GM12873 (cell line): ENCODE results near the gene CC2D1A.

Source experiments
- TF ChIP-seq, protein P1 (sequence below): IDR thresholded peaks from 2 replicates; pipeline ENCODE4 v1.5.1; 2012; ENCODE audit warnings: low read depth, mild to moderate bottlenecking, moderate library complexity, low read length, control low read depth; ENCODE audit not compliant: insufficient read depth; ENCODE audit errors: missing control alignments

Gene CC2D1A

DNA sequence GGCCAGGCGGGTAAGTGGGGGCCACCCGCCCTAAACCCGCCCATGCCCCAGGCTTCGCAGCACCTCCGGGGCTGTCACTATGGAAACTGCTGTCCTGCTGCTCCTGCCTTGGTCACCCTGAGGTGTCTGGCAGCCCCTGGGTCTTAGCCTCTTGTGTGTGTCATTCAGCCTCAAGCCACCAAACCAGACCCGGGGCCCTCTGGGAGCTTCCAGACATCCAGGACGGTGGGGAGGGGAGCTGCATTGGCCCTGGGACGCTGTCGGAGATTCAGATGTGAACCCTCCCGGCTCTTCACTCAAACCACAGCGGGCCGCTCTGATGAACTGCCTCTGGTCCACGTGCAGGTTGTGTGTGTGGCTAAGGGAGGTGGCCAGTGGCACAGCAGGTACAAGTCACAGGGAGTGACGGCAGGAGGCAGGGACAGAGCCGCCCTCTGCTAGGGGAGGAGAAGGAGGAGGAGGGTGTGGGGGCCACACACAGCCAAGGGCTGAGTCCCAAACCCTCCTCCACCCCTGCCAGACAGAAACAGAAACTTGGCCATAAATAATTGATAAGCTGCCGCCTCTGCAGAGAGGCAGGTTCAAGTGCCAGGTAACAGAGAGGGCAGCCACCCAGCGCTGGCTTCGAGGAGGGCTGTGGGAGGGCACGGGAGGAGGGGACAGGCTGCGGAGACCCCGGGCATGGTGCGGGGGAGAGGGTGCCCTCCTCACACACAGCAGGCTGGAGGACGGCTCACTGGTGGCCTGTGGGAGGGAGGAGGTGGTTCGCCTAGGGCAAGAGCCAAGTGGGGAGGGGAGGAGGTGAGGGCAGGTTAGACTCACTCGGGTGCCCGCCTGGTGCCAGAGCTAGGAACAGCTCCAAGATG, 21.0 kb upstream of the CC2D1A start:
- TF ChIP-seq, protein P1, sequence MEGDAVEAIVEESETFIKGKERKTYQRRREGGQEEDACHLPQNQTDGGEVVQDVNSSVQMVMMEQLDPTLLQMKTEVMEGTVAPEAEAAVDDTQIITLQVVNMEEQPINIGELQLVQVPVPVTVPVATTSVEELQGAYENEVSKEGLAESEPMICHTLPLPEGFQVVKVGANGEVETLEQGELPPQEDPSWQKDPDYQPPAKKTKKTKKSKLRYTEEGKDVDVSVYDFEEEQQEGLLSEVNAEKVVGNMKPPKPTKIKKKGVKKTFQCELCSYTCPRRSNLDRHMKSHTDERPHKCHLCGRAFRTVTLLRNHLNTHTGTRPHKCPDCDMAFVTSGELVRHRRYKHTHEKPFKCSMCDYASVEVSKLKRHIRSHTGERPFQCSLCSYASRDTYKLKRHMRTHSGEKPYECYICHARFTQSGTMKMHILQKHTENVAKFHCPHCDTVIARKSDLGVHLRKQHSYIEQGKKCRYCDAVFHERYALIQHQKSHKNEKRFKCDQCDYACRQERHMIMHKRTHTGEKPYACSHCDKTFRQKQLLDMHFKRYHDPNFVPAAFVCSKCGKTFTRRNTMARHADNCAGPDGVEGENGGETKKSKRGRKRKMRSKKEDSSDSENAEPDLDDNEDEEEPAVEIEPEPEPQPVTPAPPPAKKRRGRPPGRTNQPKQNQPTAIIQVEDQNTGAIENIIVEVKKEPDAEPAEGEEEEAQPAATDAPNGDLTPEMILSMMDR: no peak

DNA sequence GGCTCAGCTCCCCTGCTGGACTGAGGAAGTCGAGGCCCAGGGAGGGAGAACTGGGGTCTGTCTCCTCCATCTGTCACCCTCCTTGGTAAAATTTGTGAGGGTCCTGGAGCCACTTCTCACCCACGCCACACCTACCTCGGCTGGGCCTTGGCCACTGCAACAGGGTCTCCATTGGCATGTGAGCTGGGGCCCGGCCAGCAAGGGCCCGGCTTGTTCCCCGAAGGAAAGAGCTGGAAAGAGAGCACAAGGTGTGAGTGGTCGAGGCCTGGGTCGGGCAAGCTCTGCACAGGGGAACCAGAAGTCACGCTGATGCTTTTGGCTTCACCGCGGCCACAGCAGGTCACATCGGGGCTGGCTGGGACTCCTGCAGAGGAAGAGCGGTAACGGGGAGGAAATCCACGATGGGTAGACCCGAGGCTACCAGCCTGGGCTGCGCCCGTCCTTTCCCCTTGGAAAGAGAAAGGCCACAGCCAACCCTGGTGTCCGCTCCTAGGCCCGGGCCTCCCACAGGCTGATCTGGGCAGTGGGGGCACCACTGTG, 20.1 kb upstream of the CC2D1A start:
- TF ChIP-seq, protein P1: no peak

DNA sequence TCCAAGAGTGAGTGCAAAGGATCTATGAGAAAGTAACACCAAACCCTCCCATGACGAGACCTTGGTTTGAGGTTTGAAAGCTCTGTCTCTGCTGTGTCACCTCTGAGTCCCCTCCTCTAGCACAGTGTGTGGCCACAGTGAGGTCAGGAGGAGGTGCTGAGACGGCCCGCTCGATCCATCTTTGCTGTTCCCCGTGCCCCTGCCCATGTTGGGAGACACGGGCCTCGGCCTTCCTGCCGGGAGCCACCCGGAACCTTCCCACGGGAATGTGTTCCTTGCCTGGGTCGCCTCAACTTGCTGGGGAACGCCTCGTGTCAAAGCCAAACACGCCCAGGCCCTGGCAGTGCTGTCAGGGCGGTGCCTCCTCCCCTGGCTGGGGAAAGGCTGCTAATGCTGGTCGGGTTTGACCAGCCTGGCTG, 19.0 kb upstream of the CC2D1A start:
- TF ChIP-seq, protein P1: no peak

DNA sequence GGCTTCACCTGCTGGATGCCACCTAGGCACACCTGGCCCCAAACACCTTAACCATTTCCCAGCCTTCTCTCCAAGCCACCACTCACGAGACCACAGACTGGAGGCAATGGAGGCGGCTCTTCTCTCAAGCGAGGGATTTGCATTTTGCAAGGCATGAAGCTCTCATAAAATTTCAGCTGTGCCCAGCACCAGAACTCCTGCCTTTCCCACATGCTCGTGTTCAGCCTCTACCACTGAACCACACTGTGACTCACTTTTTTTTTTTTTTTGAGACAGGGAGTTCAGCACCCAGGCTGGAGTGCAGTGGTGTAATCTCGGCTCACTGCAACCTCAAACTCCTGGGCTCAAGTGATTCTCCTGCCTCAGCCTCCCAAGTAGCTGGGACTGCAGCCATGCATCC, 18.5 kb upstream of the CC2D1A start:
- TF ChIP-seq, protein P1: no peak

DNA sequence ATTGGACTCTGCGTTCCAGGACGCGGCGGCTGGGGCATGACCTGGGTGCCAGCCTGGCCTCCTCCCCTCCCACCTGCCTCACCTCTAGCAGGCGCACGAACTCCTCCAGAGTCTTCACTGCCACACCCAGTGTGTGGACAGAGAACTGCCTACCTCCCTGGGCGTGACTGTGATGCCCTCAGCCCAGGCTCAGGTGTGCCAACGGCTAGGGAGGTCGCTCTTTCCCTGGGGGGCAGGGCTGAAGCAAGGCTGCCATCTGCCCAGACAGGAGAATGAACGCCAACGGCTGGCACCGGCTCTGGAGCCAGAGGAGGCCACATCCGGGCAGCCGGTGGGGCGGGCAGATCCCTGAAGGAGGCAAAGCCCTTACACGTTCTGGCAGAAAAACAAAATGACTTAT, 17.7 kb upstream of the CC2D1A start:
- TF ChIP-seq, protein P1: no peak

DNA sequence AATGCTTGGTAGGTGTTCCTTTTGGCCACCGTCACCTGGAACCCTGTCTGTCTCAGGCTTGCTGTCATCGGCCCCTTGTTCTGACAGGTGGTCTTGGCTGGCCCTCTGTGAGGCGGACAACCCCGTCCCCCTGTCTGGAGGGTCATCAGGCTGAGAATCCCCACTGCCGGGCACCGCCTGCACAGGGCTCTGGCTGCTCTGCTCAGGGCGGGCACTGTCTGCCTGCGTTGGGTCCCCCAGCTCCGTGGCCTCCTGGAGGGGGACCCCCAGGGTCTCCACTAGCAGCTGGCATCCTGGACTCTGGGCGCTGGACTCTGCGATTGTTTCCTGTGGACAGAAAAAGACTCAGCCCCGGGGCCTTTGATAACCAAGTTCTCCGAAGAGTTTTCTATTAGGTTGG, 15.9 kb upstream of the CC2D1A start:
- TF ChIP-seq, protein P1: no peak

DNA sequence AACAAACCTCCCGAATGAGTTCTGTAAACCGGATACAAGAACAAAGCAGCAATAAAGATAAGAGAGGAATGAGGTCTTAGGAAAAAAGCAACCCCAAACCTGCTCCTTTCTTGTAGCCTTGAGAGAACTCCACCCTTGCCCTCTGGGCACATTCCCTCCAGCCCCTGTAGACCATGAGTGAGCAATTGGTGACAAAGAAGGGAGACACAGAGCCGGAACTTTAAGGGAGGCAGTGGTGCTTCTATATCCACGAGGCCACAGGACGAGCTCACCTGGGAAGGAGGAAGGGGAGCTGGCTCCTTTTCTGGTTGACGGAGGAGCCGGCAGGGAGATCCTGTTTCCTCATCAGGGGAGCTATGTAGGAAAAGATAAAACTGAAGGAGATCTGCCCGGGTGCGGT, 13.1 kb upstream of the CC2D1A start:
- TF ChIP-seq, protein P1: no peak
